ENCODE measurements around the gene CAMSAP2.

Gene CAMSAP2

GRCh38 chr1:200714504-200715187 lies 24.0 kb upstream of the CAMSAP2 start:
- H3K4me3 ChIP-seq (ENCODE audit: low read depth in 1 of 2, low read length in 2 of 2): no peak overlapping the region

DNA sequence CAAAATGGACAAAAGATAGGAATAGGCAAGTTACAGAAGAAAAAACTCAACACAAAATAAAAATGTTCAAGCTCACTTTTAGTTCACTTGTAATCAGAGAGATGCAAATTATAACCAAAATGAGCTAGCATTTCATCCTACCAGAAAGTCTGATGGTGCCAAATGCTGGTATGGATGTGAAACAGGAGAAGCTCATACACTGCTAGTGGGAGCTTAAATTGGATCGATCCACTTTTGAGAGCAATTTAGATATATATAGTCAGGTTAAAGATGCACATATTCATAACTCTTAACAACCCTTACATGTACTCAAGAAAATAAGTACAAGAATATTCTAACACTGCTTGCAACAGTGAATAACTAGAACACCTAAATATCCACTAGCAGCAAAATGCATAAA lies 18.5 kb upstream of the CAMSAP2 start:
- H3K4me3 ChIP-seq (ENCODE audit: low read depth in 1 of 2, low read length in 2 of 2): no peak overlapping the region
- H3K9me3 ChIP-seq (ENCODE audit: control insufficient read depth in 1 of 2, low read length in 2 of 2): no peaks in the 10 kb centered on the region
- no peaks in the 10 kb centered on the region for H3K36me3 ChIP-seq (ENCODE audit: control insufficient read depth in 1 of 2, insufficient read depth in 2 of 2, low read length in 2 of 2)
- no peaks in the 10 kb centered on the region for H3K4me1 ChIP-seq (ENCODE audit: control insufficient read depth in 1 of 2, insufficient read depth in 2 of 2, low read length in 2 of 2)
- H3K27me3 ChIP-seq (ENCODE audit: low read depth, low read length): no peaks in the 10 kb centered on the region
- no peak overlapping the region for H3K27ac ChIP-seq (ENCODE audit: low read length)

More at GRCh38 chr1:200714504-200715187, 24.0 kb upstream of the CAMSAP2 start:
- Histone ChIP-seq H3K27me3 (ENCODE audit: low read depth, low read length) (no peaks in the 10 kb centered on the region), H3K9me3 (ENCODE audit: control insufficient read depth in 1 of 2, low read length in 2 of 2) (no peaks in the 10 kb centered on the region), H3K27ac (ENCODE audit: low read length) (no peak overlapping the region), H3K4me1 (ENCODE audit: control insufficient read depth in 1 of 2, insufficient read depth in 2 of 2, low read length in 2 of 2) (no peaks in the 10 kb centered on the region), H3K36me3 (ENCODE audit: control insufficient read depth in 1 of 2, insufficient read depth in 2 of 2, low read length in 2 of 2) (no peaks in the 10 kb centered on the region)

DNA sequence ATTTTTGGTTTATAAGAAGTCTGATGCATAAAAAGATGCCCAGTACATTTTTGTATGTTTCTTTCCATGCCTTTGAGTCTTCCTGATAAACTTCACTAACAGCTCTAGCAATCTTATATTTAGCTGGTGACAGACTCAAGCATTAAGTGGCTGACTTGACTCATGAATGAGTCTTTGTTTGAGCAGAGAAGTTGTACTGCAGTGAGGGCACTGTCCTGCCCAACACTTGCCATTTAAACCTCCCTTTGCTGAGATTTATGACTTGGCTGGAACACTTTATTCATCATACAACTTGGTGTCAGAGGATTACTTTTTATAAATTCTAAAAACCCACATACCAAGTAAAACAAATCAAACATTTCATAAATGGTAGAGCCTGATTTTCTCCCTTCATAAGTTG lies 14.6 kb upstream of the CAMSAP2 start:
- Histone ChIP-seq H3K27me3 (ENCODE audit: low read depth, low read length) (no peaks in the 10 kb centered on the region), H3K36me3 (ENCODE audit: control insufficient read depth in 1 of 2, insufficient read depth in 2 of 2, low read length in 2 of 2) (no peaks in the 10 kb centered on the region), H3K27ac (ENCODE audit: low read length) (no peak overlapping the region), H3K4me1 (ENCODE audit: control insufficient read depth in 1 of 2, insufficient read depth in 2 of 2, low read length in 2 of 2) (no peaks in the 10 kb centered on the region), H3K9me3 (ENCODE audit: control insufficient read depth in 1 of 2, low read length in 2 of 2) (no peaks in the 10 kb centered on the region), H3K4me3 (ENCODE audit: low read depth in 1 of 2, low read length in 2 of 2) (no peak overlapping the region)

DNA sequence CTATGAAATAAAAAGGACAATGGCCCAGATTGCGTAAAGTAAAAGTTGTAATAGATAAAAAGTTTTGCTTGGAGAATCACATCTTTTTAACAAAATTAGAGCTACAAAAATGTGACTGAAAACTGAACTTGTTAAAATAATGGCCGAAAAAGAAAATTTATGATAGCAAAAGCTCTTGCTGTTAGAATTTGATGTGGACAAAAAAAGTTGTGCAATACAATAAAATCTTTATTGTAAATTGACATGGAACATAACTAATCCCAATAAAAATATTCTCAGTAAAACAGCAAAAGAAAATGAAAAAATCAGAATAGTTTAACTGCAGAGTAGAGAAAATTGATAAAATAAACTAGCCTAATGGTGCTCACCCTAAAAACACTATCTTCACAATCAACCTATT lies 11.4 kb upstream of the CAMSAP2 start:
- Histone ChIP-seq H3K4me3 (ENCODE audit: low read depth in 1 of 2, low read length in 2 of 2) (no peak overlapping the region), H3K4me1 (ENCODE audit: control insufficient read depth in 1 of 2, insufficient read depth in 2 of 2, low read length in 2 of 2) (no peaks in the 10 kb centered on the region), H3K27ac (ENCODE audit: low read length) (no peak overlapping the region), H3K27me3 (ENCODE audit: low read depth, low read length) (no peaks in the 10 kb centered on the region), H3K9me3 (ENCODE audit: control insufficient read depth in 1 of 2, low read length in 2 of 2) (no peaks in the 10 kb centered on the region), H3K36me3 (ENCODE audit: control insufficient read depth in 1 of 2, insufficient read depth in 2 of 2, low read length in 2 of 2) (no peaks in the 10 kb centered on the region)

GRCh38 chr1:200729863-200730262 lies 8.8 kb upstream of the CAMSAP2 start:
- Histone ChIP-seq H3K9me3 (ENCODE audit: control insufficient read depth in 1 of 2, low read length in 2 of 2) (no peaks in the 10 kb centered on the region), H3K27me3 (ENCODE audit: low read depth, low read length) (no peaks in the 10 kb centered on the region), H3K27ac (ENCODE audit: low read length) (no peak overlapping the region), H3K36me3 (ENCODE audit: control insufficient read depth in 1 of 2, insufficient read depth in 2 of 2, low read length in 2 of 2) (no peaks in the 10 kb centered on the region), H3K4me3 (ENCODE audit: low read depth in 1 of 2, low read length in 2 of 2) (peak overlapping the region in 1 of 2 donors; percentile 13), H3K4me1 (ENCODE audit: control insufficient read depth in 1 of 2, insufficient read depth in 2 of 2, low read length in 2 of 2) (no peaks in the 10 kb centered on the region)

- Histone ChIP-seq H3K4me1 (ENCODE audit: control insufficient read depth in 1 of 2, insufficient read depth in 2 of 2, low read length in 2 of 2) (no peaks in the 10 kb centered on the region), H3K27me3 (ENCODE audit: low read depth, low read length) (no peaks in the 10 kb centered on the region), H3K27ac (ENCODE audit: low read length) (no peak overlapping the region), H3K9me3 (ENCODE audit: control insufficient read depth in 1 of 2, low read length in 2 of 2) (no peaks in the 10 kb centered on the region), H3K36me3 (ENCODE audit: control insufficient read depth in 1 of 2, insufficient read depth in 2 of 2, low read length in 2 of 2) (no peaks in the 10 kb centered on the region), H3K4me3 (ENCODE audit: low read depth in 1 of 2, low read length in 2 of 2) (no peak overlapping the region)
Measured at GRCh38 chr1:200731654-200732332, 6.9 kb upstream of the CAMSAP2 start.

DNA sequence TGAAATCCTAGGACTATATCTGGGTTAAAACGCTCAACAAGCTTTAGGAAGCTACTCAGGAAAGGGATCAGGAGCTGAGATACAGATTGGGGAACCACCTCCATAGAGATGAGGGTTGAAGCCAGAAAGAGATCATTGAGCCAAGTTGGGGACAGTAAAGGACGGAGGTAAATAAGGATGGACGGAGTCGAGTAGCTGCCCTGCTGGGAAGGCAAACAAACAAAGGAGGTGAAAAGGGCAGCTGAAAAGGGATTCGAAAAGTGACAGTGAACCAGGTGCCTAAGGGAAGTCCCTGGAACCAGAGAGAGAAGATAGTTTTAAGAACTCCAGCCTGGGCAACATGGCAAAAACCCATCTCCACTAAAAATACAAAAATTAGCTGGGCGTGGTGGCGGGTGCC lies 6.3 kb upstream of the CAMSAP2 start:
- Histone ChIP-seq H3K27ac (ENCODE audit: low read length) (no peak overlapping the region), H3K4me3 (ENCODE audit: low read depth in 1 of 2, low read length in 2 of 2) (no peak overlapping the region), H3K27me3 (ENCODE audit: low read depth, low read length) (no peaks in the 10 kb centered on the region), H3K9me3 (ENCODE audit: control insufficient read depth in 1 of 2, low read length in 2 of 2) (no peaks in the 10 kb centered on the region), H3K4me1 (ENCODE audit: control insufficient read depth in 1 of 2, insufficient read depth in 2 of 2, low read length in 2 of 2) (no peaks in the 10 kb centered on the region), H3K36me3 (ENCODE audit: control insufficient read depth in 1 of 2, insufficient read depth in 2 of 2, low read length in 2 of 2) (no peaks in the 10 kb centered on the region)

DNA sequence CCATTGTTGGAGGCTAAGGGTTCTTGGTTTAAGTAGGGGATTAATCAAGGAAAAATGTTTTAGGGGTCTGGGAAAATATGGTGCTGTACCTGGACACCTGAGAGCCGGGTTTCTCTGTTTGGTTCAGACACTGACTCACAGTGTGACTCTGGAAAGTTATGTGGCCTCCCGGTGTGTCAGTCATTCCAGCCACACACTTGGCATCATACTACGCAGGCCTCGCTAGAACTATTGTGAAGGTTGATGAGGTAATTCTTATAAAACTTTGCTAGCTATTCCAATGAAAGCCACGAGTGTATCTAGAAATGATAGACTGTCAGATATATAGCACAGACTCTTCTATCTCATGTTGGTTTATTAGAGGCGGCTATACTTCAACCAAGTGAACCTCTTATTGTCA lies 4.8 kb upstream of the CAMSAP2 start:
- Histone ChIP-seq H3K4me3 (ENCODE audit: low read depth in 1 of 2, low read length in 2 of 2) (no peak overlapping the region), H3K9me3 (ENCODE audit: control insufficient read depth in 1 of 2, low read length in 2 of 2) (no peaks in the 10 kb centered on the region), H3K27ac (ENCODE audit: low read length) (no peak overlapping the region), H3K4me1 (ENCODE audit: control insufficient read depth in 1 of 2, insufficient read depth in 2 of 2, low read length in 2 of 2) (peaks cover 0 to 4% of the 10 kb centered on the region in 2 donors), H3K36me3 (ENCODE audit: control insufficient read depth in 1 of 2, insufficient read depth in 2 of 2, low read length in 2 of 2) (peaks cover 0 to 1% of the 10 kb centered on the region in 2 donors), H3K27me3 (ENCODE audit: low read depth, low read length) (no peaks in the 10 kb centered on the region)

DNA sequence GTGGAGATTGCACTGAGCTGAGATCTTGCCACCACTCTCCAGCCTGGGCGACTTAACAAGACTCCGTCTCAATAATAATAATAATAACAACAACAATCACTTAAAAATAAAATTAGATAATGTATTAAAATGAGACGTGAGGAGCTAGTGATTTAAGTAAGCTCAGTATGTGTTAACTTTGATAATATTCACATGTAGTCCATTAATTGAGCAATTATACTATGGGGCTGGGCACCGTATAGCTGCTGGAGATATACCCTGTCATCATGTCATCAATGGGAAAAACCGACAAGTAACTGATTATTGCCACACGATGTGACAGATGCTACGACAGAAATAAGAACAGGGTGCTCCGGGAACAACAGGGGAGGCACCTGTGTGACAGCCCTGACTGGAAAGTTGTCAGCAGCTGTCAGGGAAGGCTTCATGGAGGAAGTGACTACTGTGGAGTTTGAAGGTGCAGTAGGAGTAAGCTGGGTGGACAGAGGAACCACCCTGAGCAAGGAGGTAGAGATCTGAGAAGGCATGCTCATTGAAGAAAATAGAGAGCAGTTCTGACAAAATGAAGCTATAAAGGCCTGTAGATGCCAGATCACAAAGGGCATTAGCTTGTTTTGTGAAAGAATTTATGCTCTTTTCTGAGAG lies 924 bp upstream of the CAMSAP2 start:
- peak overlapping the region; percentile 52 to 55 for H3K4me3 ChIP-seq (ENCODE audit: low read depth in 1 of 2, low read length in 2 of 2)
- H3K27ac ChIP-seq (ENCODE audit: low read length): peak overlapping the region; percentile 61
- H3K9me3 ChIP-seq (ENCODE audit: control insufficient read depth in 1 of 2, low read length in 2 of 2): no peaks in the 10 kb centered on the region
- peaks cover 0 to 9% of the 10 kb centered on the region in 2 donors for H3K36me3 ChIP-seq (ENCODE audit: control insufficient read depth in 1 of 2, insufficient read depth in 2 of 2, low read length in 2 of 2)
- H3K27me3 ChIP-seq (ENCODE audit: low read depth, low read length): no peaks in the 10 kb centered on the region
- H3K4me1 ChIP-seq (ENCODE audit: control insufficient read depth in 1 of 2, insufficient read depth in 2 of 2, low read length in 2 of 2): peaks cover 0 to 23% of the 10 kb centered on the region in 2 donors

DNA sequence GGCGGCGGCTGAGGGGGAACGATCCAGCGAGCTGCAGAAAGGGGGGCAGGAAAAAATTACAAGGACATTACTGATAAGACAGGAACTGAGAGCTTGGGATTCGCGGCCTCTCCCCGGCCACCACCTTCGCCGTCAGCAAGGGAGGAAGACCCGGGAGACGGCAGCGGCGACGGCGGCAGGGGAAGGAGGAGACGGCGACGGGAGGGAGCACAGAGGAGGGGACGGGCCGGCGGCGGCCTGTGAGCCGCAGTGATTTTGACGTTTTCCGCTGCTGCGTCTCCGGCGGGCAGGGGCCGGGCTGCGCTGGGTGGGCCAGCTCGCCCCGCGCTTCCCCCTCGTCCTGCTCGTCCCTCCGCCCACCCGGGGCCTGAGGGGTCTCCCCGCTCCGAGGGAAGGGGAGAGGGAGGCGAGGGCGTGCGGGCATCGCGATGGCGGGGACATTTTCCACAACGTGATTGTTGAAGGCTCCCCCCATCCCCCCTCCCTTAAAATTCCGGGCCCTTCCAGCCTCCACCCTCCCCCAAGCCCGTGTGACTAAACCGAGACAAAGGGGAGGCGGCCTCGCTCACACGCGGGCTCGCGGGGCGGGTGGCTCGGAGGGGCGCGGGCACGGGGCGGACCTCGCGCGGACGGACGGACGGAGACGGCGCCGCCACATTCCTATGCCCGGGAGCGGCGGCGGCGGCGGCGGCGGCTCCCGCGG lies 407 bp downstream of the CAMSAP2 start:
- peak overlapping the region; percentile 86 for H3K27ac ChIP-seq (ENCODE audit: low read length)
- peaks cover 0 to 31% of the 10 kb centered on the region in 2 donors for H3K4me1 ChIP-seq (ENCODE audit: control insufficient read depth in 1 of 2, insufficient read depth in 2 of 2, low read length in 2 of 2)
- H3K9me3 ChIP-seq (ENCODE audit: control insufficient read depth in 1 of 2, low read length in 2 of 2): no peaks in the 10 kb centered on the region
- peak overlapping the region; percentile 59 to 88 for H3K4me3 ChIP-seq (ENCODE audit: low read depth in 1 of 2, low read length in 2 of 2)
- no peaks in the 10 kb centered on the region for H3K27me3 ChIP-seq (ENCODE audit: low read depth, low read length)
- peaks cover 0 to 9% of the 10 kb centered on the region in 2 donors for H3K36me3 ChIP-seq (ENCODE audit: control insufficient read depth in 1 of 2, insufficient read depth in 2 of 2, low read length in 2 of 2)
